Epithelial cell of proximal tubule (primary cell): ENCODE results near the gene FHL2. TPM values are rescaled to one million over a fixed set of nuclear protein-coding genes. Genes with fewer than 3 reads are reported as not detected.

ENCODE experiments used
- DNase-seq: peaks from one replicate; pipeline ENCODE4 v3.0.0-alpha.2; 2011; ENCODE audit warnings: low read depth
- H3K4me3 ChIP-seq: 2 replicates; pipeline ENCODE4 v1.5.1; 2011; ENCODE audit warnings: low read depth, mild to moderate bottlenecking, low read length
- total RNA-seq: library from RNA; depleted of rRNA; stranded (reverse); fragments of >200 nt; gene quantifications from 2 replicates; pipeline ENCODE4 v1.2.3, GENCODE V29; 2015
- TF ChIP-seq, protein P1 (sequence below): conservative IDR thresholded peaks from 2 replicates; pipeline ENCODE4 v1.5.1; 2012; ENCODE audit warnings: low read depth, mild to moderate bottlenecking, low read length

The FHL2 gene
- total RNA-seq, 1 donor from 2014 or later: 237 TPM

DNA sequence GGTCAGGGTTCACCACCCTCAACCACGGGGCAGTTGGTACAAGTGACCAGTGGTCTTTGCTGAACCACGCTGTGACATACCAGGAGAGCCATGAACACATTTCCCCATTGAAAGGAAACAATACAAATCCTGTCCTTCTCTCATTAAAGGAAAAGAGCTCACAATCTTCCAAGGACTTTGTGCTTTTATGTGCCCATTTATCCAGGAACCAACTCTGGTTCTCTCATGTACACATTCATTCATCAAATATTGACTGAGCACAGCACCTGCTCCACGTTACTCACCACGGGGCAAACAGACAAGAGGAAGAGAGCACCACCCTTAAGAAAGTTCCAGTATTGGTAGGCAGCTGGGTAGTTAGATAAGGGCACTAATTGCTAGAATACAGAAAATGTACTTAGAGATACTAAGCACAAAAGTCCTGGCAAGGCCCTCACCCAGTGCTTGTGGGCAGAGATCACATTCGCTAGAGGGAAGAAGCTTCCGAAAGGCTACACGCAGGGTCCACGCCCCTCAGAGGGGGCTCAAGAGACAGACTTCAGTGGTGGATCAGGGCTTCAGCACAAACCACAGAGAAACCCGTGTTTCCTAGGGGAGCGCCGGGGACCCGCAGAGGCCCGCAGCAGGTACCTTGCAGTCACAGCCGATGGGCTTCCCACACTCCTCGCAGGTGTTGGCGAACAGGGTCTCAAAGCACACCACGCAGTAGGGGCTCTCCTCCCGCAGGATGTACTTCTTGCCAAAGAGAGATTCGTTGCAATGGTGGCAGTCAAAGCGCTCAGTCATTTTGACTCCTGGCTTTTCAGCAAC is 12.9 kb downstream of the FHL2 start:
- no peak overlapping the region for H3K4me3 ChIP-seq
- DNase-seq: no peak
- TF ChIP-seq, protein P1, sequence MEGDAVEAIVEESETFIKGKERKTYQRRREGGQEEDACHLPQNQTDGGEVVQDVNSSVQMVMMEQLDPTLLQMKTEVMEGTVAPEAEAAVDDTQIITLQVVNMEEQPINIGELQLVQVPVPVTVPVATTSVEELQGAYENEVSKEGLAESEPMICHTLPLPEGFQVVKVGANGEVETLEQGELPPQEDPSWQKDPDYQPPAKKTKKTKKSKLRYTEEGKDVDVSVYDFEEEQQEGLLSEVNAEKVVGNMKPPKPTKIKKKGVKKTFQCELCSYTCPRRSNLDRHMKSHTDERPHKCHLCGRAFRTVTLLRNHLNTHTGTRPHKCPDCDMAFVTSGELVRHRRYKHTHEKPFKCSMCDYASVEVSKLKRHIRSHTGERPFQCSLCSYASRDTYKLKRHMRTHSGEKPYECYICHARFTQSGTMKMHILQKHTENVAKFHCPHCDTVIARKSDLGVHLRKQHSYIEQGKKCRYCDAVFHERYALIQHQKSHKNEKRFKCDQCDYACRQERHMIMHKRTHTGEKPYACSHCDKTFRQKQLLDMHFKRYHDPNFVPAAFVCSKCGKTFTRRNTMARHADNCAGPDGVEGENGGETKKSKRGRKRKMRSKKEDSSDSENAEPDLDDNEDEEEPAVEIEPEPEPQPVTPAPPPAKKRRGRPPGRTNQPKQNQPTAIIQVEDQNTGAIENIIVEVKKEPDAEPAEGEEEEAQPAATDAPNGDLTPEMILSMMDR: no peak

DNA sequence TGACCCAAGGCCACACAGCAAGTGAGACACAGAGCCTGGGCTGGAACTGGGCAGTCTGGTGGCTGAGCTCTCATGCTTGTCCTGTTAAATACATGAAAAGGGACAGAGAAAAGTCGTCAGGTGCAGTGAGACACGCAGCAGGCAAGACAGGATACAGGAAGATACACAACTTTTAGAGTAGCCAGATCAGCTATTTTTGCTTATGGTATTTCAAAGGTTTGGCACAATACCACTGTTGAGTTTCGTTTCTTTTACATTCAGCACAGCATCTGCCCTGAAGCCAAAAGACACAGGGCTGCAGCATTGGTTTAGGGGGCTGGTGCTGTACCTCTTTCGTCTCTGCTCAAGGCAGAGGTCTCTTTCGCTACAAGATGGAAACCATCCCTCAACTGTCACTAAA is 14.0 kb downstream of the FHL2 start:
- H3K4me3 ChIP-seq: no peak overlapping the region
- TF ChIP-seq, protein P1: no peak
- no peak for DNase-seq

DNA sequence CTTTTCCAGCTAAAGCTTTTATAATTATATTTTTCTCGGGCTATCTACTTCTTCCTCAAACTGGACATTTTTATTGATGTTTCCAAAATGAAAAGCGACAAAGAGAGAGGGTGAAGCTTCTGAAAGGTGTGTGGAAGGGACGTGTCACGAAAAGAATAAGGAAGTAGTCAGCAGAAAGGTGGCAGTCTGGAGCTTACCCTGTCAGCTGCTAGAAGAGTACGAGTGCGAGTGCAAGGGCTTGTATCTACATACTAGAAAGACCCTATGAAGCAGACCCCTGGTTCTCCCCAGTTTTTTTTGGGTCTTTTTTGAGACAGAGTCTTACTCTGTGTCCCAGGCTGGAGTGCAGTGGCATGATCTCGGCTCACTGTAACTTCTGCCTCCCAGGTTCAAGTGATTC is 14.6 kb downstream of the FHL2 start:
- no peak for DNase-seq
- no peak overlapping the region for H3K4me3 ChIP-seq
- TF ChIP-seq, protein P1: no peak

- TF ChIP-seq, protein P1: no peak
- no peak overlapping the region for H3K4me3 ChIP-seq
- DNase-seq: no peak
Measured at GRCh38 chr2:105383432-105384166, 15.3 kb downstream of the FHL2 start.

DNA sequence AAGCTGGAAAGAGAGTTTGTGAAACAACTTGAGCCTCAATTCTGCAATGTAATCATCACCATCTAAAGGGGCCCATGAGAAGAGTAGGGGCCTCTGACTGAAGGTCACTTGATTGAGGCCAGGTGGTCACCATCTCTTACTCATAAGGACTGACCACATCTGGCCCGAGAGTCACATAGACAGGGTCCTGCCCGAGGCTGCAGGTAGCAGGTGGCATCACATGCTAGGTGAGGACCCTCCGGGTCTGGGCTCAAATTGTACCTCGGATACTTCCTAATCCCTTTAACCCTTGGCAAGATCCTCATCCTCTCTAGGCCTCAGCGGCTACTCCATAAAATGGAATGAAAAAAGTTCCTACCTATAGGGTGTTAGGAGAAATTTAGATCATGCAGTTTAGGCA is 16.7 kb downstream of the FHL2 start:
- TF ChIP-seq, protein P1: no peak
- H3K4me3 ChIP-seq: no peak overlapping the region
- DNase-seq: no peak

DNA sequence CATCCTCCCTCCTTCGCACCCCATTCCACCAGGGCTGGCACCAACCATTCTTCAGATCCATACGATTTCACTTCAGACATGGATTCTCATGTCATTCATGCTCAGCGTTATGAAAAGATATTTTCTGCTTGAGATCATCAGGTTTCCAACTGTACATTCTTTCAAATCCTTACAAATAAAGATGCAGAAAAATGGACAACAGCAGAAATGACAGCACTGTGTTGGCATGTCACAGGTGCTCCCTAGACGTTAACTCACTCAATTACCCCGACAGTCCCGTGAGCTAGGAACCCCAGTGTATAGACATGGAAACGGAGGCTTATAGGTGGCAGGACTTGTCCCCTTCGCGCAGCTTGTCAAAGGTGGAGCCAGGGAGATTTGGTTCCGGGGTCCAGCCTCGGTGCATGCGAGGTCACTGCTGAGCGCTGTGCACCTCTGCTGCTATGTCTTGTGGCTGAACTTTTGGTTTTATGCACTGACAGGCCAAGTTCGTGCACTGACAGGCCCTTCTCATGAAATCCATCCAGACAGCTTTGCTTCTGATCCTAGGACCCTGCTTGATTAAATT is 17.7 kb downstream of the FHL2 start:
- DNase-seq: no peak
- TF ChIP-seq, protein P1: no peak
- H3K4me3 ChIP-seq: no peak overlapping the region
